Activated CD4-positive, alpha-beta T cell treated with anti-CD3 and anti-CD28 coated beads for 36 hours (primary cell): ENCODE data around the gene BBS2. TPM values are rescaled to one million over a fixed set of nuclear protein-coding genes. Genes with fewer than 3 reads are reported as not detected.

Source experiments
- ATAC-seq: fragments of 200-7000 bp; cut with Tn5 transposase; one replicate; pipeline ENCODE4 v1.10.0; 2021; ENCODE audit warnings: mild to moderate bottlenecking, moderate library complexity
- CTCF ChIA-PET: fragments of 350-600 bp; sonication (Branson Sonifier 250); formaldehyde crosslinking; loops from one replicate; lab custom pipeline; 2021; ENCODE audit warnings: antibody characterized with exemption; lab: Charles Lee
- POLR2A ChIA-PET: fragments of 350-600 bp; sonication (Branson Sonifier 250); formaldehyde crosslinking; loops from one replicate; lab custom pipeline; 2021; ENCODE audit warnings: antibody characterized with exemption, inconsistent platforms; lab: Charles Lee
- DNase-seq: peaks from one replicate; pipeline ENCODE4 v3.0.0-alpha.2; 2020
- H3K27ac Mint-ChIP-seq: one replicate; pipeline ENCODE4 v1.8.0; 2021; ENCODE audit warnings: mixed read lengths
- H3K27me3 Mint-ChIP-seq: one replicate; pipeline ENCODE4 v1.8.0; 2021; ENCODE audit warnings: mixed read lengths
- H3K36me3 Mint-ChIP-seq: one replicate; pipeline ENCODE4 v1.8.0; 2021; ENCODE audit warnings: low read depth, mixed read lengths
- H3K4me1 Mint-ChIP-seq: one replicate; pipeline ENCODE4 v1.8.0; 2021; ENCODE audit warnings: mixed read lengths
- H3K4me3 Mint-ChIP-seq: one replicate; pipeline ENCODE4 v1.8.0; 2021; ENCODE audit warnings: mild to moderate bottlenecking, moderate library complexity, mixed read lengths
- H3K9me3 Mint-ChIP-seq: one replicate; pipeline ENCODE4 v1.8.0; 2021; ENCODE audit warnings: low read depth, mixed read lengths
- intact Hi-C, 2 experiments: fragments of 100-400 bp; cut with DNase I in 1 of 2; cut with micrococcal nuclease in 1 of 2; formaldehyde crosslinking; loops; one replicate each; pipeline versions ENCODE4 v1.14.2 to v1.15.1; 2022 to 2024; cut with DNase I, micrococcal nuclease
- total RNA-seq, 2 experiments: library from RNA; stranded (reverse); gene quantifications; one replicate each; pipeline ENCODE4 v1.2.3, GENCODE V29; 2021

Gene BBS2
- total RNA-seq, 2 experiments from 2014 or later: 15.4 to 23.2 TPM

- DNase-seq (peak; percentile 27), ATAC-seq (peak; percentile 30)
- Mint-ChIP-seq H3K36me3 (peaks cover 52% of the 10 kb centered on the region), H3K27me3 (no peaks in the 10 kb centered on the region), H3K4me3 (peak overlapping the region; percentile 84), H3K27ac (peak overlapping the region; percentile 93), H3K4me1 (peaks cover 50% of the 10 kb centered on the region), H3K9me3 (no peaks in the 10 kb centered on the region)
- intact Hi-C loops: loop anchor here (1.0 to 2.0 kb wide), 11 partner anchors 25 to 734 kb away; partner anchors contain the start of genes AMFR (in 1 of the 2), HERPUD1 (in 1 of the 2), MT2A (in 1 of the 2) and NUP93 (in 1 of the 2)
- ChIA-PET POLR2A (interaction anchor here (0.5 to 1.6 kb wide), 9 partner anchors 8 to 532 kb away, joined by 3 to 8 read pairs (median 5); partner anchors contain the start of gene BBS2), CTCF (interaction anchor here (0.5 to 2.3 kb wide), 7 partner anchors 8 to 791 kb away, joined by 3 to 9 read pairs (median 3); no protein-coding TSS in a partner anchor)
These were observed 67.8 kb downstream of the BBS2 start for GRCh38 chr16:56451753-56452689.

DNA sequence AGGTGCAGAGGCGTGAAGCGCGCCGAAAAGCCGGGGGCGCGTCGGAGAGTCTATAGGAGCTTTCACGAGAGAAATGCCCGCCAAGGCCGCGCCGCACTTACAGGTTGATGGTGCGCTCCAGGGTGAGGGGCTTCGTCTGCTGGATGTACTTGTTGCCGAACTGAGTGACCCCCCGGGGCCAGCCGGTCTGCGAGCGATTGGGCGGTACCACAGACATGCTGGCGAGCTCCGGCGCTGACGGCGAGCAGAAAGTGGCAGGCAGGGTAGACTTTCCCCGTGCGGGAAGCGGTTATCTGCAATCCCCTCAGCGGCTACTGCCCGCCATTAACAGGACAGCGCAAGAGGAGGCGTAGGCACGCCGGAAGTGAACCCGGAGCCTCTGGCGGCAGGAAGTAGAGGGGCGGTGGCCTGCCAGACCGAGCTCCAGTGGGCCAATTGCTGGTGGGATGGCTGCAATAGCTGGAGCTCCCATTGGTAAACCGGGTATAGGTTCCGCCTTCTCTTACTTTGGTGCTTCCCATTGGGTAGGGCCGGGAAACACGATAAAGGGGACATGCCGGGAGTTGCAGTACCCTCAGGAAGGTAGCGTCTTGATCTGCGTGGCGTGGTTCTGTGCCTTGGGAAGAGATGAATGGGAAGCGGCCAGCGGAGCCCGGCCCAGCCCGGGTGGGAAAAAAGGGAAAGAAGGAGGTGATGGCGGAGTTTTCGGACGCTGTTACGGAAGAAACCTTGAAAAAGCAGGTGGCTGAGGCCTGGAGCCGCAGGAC, 68.7 kb downstream of the BBS2 start, which contains the start of the genes NUDT21 and OGFOD1:
Gene NUDT21, minus strand, starts transcription at position 347 of the 767 bp plus-strand sequence. Its CDS starts 130 bp downstream, at position 217.
Gene OGFOD1, plus strand, starts transcription at position 569 of the 767 bp plus-strand sequence. Its CDS starts 59 bp downstream, at position 628.
- Mint-ChIP-seq H3K4me3 (peak within 1 kb of the TSS; percentile 84), H3K36me3 (peaks cover 48% of the 10 kb centered on the region), H3K9me3 (no peaks in the 10 kb centered on the region), H3K27ac (peak within 1 kb of the TSS; percentile 93), H3K27me3 (no peaks in the 10 kb centered on the region), H3K4me1 (peaks cover 51% of the 10 kb centered on the region)
- ChIA-PET CTCF (interaction anchor here (0.6 to 2.3 kb wide), 5 partner anchors 24 to 791 kb away, joined by 3 to 9 read pairs (median 3); no protein-coding TSS in a partner anchor), POLR2A (interaction anchor here (0.6 to 1.6 kb wide), 11 partner anchors 9 to 488 kb away, joined by 3 to 8 read pairs (median 5); partner anchors contain the start of gene BBS2)
- peak; percentile 97 for ATAC-seq
- intact Hi-C loops: loop anchor here (1.0 to 2.0 kb wide), 10 partner anchors 26 to 735 kb away; partner anchors contain the start of genes AMFR (in 1 of the 2), HERPUD1 (in 1 of the 2), MT2A (in 1 of the 2) and NUP93 (in 1 of the 2)
- DNase-seq: peak; percentile 95

- ATAC-seq (peak; percentile 7), DNase-seq (peak; percentile 30)
- H3K27ac Mint-ChIP-seq: peak overlapping the region; percentile 93
- no peaks in the 10 kb centered on the region for H3K27me3 Mint-ChIP-seq
- no peaks in the 10 kb centered on the region for H3K9me3 Mint-ChIP-seq
- CTCF ChIA-PET: interaction anchor here (0.7 to 2.3 kb wide), 3 partner anchors 23 to 279 kb away, joined by 3 to 9 read pairs (median 3); no protein-coding TSS in a partner anchor
- intact Hi-C loops: loop anchor here (2.0 kb wide), 4 partner anchors 158 to 488 kb away; partner anchors contain the start of genes HERPUD1 (in 1 of the 2) and MT2A (in 1 of the 2)
- H3K36me3 Mint-ChIP-seq: peaks cover 45% of the 10 kb centered on the region
- POLR2A ChIA-PET: interaction anchor here (0.6 to 1.5 kb wide), 11 partner anchors 10 to 591 kb away, joined by 3 to 8 read pairs (median 5); partner anchors contain the start of gene BBS2
- peaks cover 44% of the 10 kb centered on the region for H3K4me1 Mint-ChIP-seq
- peak overlapping the region; percentile 84 for H3K4me3 Mint-ChIP-seq
These were observed 69.4 kb downstream of the BBS2 start for GRCh38 chr16:56450275-56450985.

GRCh38 chr16:56448005-56448404, 71.8 kb downstream of the BBS2 start:
- DNase-seq (no peak), ATAC-seq (no peak)
- ChIA-PET POLR2A (interaction anchor here (0.8 to 1.3 kb wide), 3 partner anchors 9 to 24 kb away, joined by 3 read pairs; no protein-coding TSS in a partner anchor), CTCF (interaction anchor here (1.0 kb wide), 2 partner anchors 14 to 16 kb away, joined by 3 read pairs; no protein-coding TSS in a partner anchor)
- Mint-ChIP-seq H3K27me3 (no peaks in the 10 kb centered on the region), H3K4me3 (peak overlapping the region; percentile 29), H3K27ac (peak overlapping the region; percentile 69), H3K4me1 (peaks cover 39% of the 10 kb centered on the region), H3K9me3 (no peaks in the 10 kb centered on the region), H3K36me3 (peaks cover 38% of the 10 kb centered on the region)
- intact Hi-C loops: no loop called here

DNA sequence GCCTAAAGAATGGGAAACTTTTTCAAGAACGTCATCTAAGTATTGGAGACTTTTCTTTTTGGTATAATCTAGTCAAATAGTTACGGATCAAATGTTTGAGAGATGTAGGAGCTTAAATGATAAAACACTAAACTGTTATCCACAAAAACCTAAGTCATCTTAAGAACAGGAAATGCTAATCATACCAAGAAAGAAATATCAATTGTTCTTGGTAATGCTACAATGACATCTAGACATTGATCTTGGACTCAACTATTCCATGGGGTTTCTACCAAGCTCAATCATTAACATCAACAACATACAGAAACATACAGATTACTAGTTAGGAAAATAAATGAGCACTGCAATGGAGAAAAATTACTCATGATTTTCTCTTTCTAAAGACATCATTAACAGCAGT, 72.5 kb downstream of the BBS2 start:
- peak overlapping the region; percentile 69 for H3K27ac Mint-ChIP-seq
- H3K27me3 Mint-ChIP-seq: no peaks in the 10 kb centered on the region
- POLR2A ChIA-PET: interaction anchor here (0.8 to 1.3 kb wide), 3 partner anchors 8 to 24 kb away, joined by 3 read pairs; no protein-coding TSS in a partner anchor
- H3K36me3 Mint-ChIP-seq: peaks cover 41% of the 10 kb centered on the region
- H3K4me1 Mint-ChIP-seq: peaks cover 33% of the 10 kb centered on the region
- intact Hi-C loops: loop anchor here in 1 of 2 experiments (1.0 kb wide), 2 partner anchors 22 to 90 kb away; partner anchors contain the start of gene AMFR
- H3K4me3 Mint-ChIP-seq: peak overlapping the region; percentile 29
- peak; percentile 2 for ATAC-seq
- H3K9me3 Mint-ChIP-seq: no peaks in the 10 kb centered on the region
- DNase-seq: no peak
- CTCF ChIA-PET: interaction anchor here (0.8 to 1.0 kb wide), 3 partner anchors 14 to 91 kb away, joined by 3 read pairs; no protein-coding TSS in a partner anchor

- DNase-seq: no peak
- no peak for ATAC-seq
- ChIA-PET POLR2A (interaction anchor here (0.6 to 0.7 kb wide), 3 partner anchors 33 to 203 kb away, joined by 3 to 7 read pairs (median 4); no protein-coding TSS in a partner anchor), CTCF (no interaction called here)
- Mint-ChIP-seq H3K27ac (no peak overlapping the region), H3K36me3 (peaks cover 48% of the 10 kb centered on the region), H3K4me1 (peaks cover 2% of the 10 kb centered on the region), H3K4me3 (no peak overlapping the region), H3K9me3 (no peaks in the 10 kb centered on the region), H3K27me3 (no peaks in the 10 kb centered on the region)
- intact Hi-C loops: no loop called here
These were observed 81.8 kb downstream of the BBS2 start for GRCh38 chr16:56438038-56438437.

DNA sequence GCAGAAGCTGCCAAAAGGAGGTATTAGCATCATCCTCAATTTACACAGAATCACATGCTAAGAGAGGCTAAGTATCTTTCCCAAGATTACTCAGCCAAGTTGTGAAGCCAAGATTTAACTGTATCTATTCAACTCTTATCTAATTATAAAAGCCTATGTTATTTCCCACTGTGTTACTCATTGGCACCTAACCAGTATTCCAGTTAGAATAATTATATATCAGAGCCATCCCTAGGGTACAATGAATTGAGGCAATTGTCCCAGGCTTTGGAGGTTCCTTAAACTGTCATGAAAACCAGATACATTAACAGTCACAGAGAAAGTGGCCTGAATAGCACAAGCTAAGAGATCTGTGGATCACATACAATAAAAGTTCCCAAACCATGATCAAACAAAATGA, 83.6 kb downstream of the BBS2 start:
- H3K4me3 Mint-ChIP-seq: no peak overlapping the region
- no peak for ATAC-seq
- H3K27ac Mint-ChIP-seq: peak overlapping the region; percentile 39
- peaks cover 2% of the 10 kb centered on the region for H3K4me1 Mint-ChIP-seq
- DNase-seq: no peak
- no peaks in the 10 kb centered on the region for H3K27me3 Mint-ChIP-seq
- H3K9me3 Mint-ChIP-seq: no peaks in the 10 kb centered on the region
- CTCF ChIA-PET: interaction anchor here (0.6 kb wide), 1 partner anchor 140 kb away, joined by 3 read pairs; no protein-coding TSS in a partner anchor
- peaks cover 44% of the 10 kb centered on the region for H3K36me3 Mint-ChIP-seq
- intact Hi-C loops: no loop called here
- POLR2A ChIA-PET: interaction anchor here (0.7 kb wide), 1 partner anchor 20 kb away, joined by 5 read pairs; no protein-coding TSS in a partner anchor
